ENCODE measurements around the gene SNRPD2.
"Not testable (repeated sequence)": the region's sequence is repeated elsewhere in the genome, so short reads cannot be mapped to it uniquely, and the experiment has no call there.

SNRPD2 gene

DNA sequence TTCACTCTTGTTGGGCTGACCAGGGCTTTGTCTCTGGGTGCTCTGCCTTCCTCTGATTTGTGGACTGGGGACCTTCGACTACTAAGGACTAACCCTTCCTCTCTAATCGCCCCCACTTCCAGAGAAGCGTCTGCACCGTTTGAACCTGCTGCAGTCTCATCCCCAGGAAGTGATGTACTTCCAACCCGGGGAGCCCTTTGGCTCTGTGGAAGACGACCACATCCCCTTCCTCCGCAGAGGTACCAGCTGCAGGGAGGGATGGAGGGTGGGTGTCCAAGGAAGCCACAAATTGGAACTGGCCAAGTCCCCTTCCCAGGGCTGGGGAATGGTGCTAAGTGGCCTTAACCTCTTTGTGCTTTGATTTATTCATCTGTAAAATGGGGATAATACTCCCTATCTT, 9.9 kb upstream of the SNRPD2 start:
- DNase-seq, result no peak

DNA sequence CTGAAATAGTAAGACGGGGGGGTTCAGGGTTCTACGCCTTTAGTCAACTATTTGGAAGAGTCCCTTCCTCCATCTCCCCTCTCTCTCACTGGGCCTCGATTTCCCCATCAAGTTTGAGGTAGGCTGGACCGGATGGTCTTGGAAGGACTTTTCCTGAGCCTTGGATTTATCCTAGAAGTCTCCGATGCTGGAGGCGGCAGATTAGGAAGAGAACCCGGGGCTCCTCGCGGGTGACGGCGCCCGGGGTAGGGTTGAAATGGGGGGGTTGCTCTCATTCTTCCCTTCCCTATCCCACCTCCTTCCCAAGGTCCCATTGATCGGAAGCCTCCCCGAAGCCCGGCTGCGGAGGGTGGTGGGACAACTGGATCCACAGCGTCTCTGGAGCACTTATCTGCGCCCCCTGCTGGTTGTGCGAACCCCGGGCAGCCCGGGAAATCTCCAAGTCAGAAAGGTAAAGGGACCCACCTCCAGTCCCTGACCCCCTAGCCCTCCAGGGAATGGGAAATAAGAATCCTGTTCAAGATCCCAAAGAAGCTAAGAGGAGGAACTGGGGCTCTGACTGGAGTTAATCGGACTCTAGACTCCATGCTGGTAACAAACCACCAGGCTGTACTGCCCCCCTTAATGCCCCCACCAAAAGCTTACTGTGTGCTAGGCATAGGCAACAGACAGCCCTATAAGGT, 1.5 kb upstream of the SNRPD2 start:
- peak in 12 of 14 donors; percentile 9 to 64 (median 33) for DNase-seq

DNA sequence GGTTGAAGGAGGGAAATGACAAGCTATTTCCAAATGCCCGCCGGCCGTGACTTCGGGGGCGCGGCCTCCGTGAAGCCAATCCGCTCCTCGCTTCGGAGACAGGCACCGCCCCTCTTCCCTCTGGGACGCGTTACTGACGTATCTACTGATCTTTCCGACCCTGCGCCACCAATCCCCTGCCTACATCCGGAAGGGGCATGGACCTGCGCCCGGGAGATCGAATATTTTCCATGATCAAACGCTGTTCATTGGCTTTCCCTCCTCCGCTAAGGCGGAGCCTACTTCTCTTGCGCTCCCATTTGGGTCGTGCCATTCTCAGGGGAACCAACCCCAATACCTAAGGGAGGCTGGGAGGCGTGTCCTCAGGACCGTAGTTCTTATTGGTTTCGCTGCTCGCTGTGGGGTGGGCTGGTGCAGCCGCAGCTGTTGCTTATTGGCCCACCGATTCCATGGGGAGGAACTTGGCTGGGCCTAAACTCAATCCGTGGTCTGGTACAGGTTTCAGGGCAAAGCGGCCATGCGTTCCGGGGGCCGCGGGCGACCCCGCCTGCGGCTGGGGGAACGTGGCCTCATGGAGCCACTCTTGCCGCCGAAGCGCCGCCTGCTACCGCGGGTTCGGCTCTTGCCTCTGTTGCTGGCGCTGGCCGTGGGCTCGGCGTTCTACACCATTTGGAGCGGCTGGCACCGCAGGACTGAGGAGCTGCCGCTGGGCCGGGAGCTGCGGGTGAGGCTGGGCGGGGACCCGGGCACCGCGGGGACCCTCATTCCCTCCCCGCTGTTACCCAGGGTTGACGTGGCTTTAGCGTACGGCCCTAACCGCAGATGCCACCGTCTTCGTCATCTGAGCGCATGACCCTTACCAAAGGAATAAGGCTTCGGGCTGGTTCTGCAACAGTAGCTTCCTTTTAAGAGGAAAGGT, 693 bp upstream of the SNRPD2 start, which contains the start of gene QPCTL:
Gene QPCTL, plus strand, starts transcription at position 480 of the 919 bp plus-strand sequence. Its CDS starts 38 bp downstream, at position 518.
- peak; percentile 90 to 100 (median 98) for DNase-seq

DNA sequence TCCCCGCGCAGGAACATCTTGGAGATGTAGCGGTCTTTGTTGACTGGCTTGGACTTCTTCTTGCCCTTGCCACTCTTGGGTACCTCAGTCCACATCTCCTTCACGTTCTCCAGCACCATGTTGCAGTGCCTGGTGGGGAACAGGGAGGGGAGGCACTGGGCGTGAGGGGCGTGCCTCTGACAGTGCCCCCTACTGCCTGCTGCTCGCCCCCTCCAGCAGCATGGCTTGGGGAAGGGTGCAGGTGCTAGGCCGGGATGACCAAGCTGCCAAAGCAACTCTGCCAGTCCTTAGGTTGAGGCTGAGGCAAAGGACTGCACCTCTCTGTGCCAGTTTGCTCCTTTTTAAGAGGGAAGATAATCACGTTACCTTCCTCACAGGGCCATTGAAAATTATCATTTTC, 4.2 kb downstream of the SNRPD2 start:
- no peak for DNase-seq

DNA sequence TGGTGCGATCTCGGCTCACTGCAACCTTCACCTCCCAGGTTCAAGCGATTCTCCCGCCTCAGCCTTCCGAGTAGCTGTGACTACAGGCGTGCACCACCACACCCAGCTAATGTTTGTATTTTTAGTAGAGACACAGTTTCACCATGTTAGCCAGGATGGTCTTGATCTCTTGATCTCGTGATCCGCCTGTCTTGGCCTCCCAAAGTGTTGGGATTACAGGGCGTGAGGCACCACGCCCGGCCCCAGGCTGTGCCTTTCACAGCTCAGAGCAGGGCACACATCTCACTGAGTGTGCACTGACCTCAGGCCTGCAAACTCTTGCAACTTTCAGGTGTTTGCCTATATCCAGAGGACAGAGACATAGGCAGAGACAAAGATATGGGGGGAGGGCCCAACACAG, 6.7 kb downstream of the SNRPD2 start:
- DNase-seq, result not testable (repeated sequence)

DNA sequence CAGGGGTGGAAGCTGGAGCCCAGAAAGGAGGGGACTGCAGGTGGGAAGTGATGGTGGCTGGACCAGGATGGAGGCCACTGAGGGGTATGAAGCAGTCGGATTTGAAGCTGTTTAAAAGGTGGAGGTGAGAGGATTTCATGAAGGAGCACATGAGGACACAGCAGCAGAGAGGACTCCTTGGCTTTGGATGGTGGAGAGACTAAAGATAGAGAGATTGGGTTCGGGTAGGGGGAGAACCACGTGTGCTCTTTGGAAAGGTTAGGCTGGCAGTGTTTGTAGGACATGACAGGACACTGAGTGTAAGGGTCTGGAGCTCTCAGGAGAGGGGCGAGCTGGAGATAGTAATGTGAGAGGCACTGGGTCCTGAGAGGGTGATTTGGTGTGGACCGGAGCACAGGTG, 8.8 kb downstream of the SNRPD2 start:
- DNase-seq, result no peak

DNA sequence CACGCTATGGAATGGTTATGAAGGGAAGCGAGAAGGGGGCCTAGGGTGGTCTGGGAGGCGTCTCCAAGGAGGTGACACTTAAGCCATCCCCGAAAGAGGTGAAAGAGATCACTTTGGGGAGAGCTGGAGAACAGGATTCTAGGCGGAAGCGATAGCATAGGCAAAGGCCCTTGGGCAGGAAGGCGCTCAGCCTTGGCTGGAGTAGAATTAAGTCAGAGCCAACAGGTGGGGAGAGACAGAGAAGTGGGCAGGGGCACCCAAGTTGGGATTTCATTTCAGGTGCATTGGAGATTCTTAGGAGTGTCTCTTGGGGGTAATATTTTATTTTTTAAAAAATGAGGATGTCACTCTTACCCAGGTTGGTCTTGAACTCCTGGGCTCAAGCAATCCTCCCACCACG, 9.6 kb downstream of the SNRPD2 start:
- peak in 1 of 14 donors; percentile 22 for DNase-seq

DNA sequence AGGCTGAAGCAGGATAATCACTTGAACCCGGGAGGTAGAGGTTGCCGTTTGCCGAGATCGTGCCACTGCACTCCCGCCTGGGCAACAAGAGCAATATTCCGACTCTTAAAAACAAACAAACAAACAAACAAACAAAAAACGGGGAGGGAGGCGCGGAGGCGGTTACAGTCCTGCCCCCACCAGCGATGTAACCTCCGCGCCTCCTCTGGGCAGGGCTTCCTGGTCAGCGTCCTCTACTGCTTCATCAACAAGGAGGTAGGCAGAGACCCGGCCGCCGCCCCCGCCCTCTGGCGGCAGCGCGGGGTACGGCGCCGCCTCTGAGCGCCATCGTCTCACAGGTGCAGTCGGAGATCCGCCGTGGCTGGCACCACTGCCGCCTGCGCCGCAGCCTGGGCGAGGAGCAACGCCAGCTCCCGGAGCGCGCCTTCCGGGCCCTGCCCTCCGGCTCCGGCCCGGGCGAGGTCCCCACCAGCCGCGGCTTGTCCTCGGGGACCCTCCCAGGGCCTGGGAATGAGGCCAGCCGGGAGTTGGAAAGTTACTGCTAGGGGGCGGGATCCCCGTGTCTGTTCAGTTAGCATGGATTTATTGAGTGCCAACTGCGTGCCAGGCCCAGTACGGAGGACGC, 10.2 kb downstream of the SNRPD2 start:
- peak in 13 of 14 donors; percentile 38 to 91 (median 74) for DNase-seq

DNA sequence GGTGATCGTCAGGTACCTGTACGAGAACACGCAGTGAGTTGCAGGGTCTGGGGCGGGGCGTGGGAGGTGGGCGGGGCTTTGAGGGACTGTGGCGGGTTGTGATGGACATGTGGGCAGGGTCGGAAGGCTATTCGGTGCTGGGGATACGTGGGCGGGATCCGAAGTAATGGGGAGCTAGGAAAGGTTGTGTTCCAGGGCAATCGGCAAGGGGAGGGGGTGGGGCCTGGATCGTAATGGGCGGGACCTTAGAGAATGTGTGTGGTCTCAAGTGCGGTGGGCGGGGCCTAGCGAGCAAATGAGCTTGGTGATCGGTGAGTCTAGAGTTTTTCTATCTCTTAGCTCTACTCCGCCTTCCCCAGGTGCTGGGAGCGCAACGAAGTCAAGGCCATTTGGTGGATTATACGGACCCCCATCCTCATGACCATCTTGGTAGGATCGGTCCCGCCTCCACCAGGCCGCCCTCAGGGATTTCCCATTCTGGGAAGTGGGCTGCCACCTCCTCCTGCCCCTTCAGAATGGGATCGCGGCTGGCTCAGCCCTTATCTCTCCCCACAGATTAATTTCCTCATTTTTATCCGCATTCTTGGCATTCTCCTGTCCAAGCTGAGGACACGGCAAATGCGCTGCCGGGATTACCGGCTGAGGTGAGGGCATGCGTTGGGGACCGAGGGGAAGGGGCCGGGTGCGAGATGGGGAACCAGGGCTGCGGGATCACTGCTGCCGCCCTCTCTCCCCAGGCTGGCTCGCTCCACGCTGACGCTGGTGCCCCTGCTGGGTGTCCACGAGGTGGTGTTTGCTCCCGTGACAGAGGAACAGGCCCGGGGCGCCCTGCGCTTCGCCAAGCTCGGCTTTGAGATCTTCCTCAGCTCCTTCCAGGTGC, 14.2 kb downstream of the SNRPD2 start:
- DNase-seq, result peak in 11 of 14 donors; percentile 9 to 76 (median 38)

DNA sequence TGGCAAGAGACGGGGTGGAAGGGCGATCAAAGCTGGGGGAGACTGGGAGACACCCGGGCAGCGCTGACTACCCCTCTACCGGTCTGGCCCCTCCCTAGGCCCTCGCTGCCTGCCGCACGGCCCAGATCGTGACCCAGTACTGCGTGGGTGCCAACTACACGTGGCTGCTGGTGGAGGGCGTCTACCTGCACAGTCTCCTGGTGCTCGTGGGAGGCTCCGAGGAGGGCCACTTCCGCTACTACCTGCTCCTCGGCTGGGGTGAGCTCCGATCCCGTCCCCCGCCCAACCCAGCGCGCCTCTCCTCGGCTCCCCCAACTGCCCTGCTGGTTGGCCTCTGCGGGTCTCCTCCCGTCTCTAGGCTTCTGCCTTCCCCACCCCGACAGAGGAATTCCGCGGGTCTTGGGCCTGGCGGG, 14.9 kb downstream of the SNRPD2 start:
- no peak for DNase-seq

DNA sequence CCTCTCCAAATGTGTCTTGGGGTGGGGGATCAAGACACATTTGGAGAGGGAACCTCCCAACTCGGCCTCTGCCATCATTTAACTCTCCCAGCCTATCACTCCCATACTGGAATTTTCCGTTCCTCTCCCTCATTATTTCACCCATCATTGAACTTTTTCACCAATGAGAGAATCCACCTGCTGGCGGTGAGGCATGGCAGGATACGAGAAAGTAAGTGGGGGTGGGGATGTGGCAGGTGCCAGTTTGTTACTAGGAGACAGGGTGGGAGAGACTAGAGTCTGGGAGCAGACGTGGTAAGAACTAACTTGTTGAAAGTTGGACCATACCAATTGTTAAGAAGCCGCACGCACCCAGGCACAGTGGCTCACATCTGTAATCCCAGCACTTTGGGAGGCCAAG, 16.8 kb downstream of the SNRPD2 start:
- DNase-seq, result no peak

DNA sequence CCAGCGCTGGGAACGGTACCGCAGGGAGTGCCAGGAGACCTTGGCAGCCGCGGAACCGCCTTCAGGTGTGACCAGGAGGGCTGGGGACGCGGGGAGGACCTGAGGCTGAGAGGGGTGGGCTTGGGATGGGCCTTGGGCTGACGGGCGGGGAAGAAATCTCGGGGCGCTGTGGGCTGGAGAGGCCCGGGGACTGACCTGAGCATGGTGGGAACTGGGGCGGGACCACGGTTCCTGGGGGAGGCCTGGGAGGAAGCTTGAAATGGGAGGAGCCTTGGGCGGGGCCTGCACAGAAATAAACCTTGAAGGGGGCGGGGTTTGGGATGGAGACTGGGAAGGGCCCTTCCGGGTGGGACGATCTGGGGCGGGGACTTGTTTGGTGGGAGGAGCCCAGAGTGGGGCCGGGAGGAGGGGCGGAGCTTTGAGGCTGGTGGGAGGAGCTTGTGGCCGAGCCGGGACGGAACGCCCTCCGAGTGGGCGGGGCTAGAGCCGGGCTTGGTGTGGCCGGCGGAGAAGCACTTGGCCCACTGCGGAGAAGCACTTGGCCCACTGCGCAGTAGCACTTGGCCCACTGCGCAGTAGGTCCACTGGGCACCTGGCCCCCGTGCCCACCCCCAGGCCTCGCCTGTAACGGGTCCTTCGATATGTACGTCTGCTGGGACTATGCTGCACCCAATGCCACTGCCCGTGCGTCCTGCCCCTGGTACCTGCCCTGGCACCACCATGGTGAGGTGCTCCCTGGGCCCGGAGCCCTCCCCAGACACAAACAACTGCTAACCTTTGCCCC, 20.9 kb downstream of the SNRPD2 start:
- DNase-seq, result peak in 11 of 14 donors; percentile 10 to 76 (median 42)

DNA sequence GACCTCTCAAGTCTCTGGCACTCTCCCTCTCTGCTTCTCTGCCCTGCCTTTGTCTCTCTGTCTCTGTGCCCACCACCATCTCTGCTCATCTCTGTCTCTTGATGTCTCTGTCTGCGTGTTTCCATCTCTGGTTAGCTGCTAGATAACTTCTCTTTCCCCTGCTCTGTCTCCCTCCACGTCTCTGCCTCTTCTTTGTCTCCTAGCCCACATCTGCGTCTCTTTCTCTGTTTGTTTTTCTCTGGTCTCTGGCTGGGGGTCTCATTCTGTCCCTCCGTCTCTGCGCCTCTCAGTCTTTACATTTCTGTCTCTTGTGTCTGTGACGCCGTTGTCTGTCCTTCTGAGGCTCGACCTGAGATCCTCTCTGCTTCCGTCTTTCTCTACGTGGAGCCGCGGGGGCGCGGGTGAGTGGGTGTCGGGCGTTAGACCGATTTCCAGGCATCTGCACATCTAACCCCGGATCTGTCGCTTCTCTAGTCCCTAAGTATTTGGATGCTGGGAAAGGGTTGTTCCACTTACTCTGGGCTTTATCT, 23.3 kb downstream of the SNRPD2 start:
- peak in 2 of 14 donors; percentile 35 to 39 for DNase-seq

DNA sequence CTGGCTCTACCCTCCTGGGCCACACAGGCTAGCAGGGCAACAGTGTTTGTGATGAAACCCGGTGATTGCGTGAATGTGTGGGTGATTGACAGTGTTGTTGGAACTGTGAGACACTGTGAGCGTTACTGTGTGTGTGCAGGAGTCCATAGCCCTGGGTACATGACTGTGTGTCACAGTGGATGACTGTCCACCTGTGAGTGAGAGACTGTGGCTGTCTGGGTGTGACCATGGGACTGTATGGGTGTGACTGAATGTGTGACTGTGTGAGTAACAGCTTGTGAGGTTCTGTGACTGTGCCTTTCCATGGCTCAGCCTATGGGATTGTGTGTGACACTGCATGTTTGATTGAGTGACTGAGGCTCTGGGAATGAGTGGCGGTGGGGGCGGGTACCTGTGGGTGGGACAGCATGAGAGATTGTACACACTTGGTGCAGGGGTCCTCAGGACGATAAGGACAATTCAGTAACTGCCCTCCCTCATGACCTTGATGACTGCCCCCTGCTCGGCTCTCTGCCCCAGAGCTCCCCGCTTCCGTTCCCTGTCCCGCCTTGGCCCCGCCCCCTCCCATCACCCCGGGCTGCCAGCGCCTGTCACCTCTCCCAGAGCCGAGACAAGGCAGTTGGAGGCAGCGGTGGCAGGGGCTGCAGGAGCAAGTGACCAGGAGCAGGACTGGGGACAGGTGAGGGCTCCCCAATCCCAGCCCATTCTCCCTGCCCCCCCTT, 24.0 kb downstream of the SNRPD2 start, which contains the start of gene GIPR:
Gene GIPR, plus strand, starts transcription at position 602 of the 722 bp plus-strand sequence. CDS start 1,300 bp downstream, outside the sequence.
- peak in 5 of 14 donors; percentile 7 to 37 (median 19) for DNase-seq

DNA sequence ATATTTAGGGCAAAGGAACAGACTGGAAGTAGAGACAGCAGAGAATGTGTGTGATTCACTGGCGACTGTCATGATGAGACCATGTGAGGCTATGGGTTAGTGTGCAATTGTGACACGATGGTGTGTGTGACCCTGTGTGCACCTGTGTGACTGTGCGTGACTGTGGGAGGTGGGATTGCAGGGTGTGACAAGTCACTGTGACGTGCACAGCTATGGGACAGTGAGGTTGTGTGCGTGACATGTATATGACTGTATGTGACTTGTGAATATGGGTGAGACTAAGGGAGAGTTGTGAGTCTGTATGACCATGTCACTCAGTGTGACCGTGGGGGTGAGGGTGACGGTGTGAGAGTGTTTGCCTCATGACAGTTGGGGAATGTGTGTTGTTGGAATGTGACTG, 27.2 kb downstream of the SNRPD2 start:
- DNase-seq, result no peak

DNA sequence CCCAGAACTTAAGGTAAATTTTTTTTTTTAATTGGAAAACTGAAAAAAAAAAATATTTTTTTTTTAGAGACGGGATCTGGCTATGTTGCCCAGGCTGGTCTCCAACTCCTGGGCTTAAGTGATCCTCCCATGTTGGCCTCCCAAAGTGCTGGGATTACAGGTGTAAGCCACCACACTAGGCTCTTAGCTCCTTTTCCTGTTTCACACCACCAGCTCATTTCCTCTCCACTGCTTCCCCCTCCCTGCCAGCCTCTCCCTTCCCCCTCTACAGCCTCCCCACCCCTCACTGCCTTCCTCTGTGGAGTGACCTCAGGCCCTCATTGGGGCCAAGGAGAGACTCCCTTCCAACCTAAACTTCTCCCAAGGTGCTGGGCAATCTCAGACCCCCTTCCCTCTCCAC, 28.0 kb downstream of the SNRPD2 start:
- DNase-seq, result no peak

DNA sequence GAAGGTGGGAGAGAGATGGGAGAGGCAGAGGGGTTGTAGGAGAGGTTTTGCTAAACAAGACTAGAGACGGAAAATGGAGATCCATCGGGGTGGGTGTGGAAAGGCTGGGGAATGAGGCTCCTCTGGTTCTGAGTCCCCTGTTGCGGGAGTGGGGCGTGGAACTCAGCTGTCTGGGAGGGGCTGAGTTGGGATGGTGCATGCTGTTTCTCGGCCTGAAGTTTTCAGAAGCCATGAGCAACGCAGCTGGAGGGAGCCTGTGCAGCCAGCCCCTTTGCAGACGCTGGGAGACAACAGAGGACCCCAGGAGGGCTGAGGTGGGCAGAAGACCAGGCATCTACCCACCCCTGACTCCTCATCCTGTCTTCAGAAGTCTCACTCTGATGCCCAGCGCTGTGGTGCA, 31.1 kb downstream of the SNRPD2 start:
- no peak for DNase-seq

DNA sequence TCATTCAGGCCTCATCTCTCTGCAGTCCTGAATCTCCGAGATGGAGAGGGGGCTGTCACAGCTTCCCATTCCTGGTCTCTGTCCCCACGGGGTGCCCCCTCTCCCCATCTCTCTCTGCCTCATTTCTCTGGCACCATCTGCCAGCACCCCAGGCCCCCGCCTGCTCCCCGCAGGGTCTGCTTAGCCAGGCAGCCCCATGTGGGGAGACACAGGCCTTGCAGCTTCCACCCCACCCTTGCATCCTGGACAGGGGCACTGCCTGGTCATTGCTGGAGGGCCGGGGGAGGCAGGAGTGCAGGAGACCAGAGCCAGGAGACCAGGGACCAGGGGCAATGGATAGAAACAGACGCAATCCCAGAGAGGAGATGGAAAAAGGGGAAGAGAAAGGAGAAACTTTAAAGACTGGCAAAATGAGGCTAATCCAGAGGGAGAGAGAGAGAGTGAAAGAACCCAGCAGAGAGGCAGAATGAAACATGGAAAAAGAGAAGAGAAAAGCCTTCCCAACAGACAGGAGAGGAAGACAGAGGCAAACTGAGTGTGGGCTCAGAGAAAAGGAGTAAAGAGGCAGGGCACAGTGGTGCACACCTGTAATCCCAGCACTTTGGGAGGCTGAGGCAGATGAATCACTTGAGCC, 32.5 kb downstream of the SNRPD2 start:
- DNase-seq, result no peak

DNA sequence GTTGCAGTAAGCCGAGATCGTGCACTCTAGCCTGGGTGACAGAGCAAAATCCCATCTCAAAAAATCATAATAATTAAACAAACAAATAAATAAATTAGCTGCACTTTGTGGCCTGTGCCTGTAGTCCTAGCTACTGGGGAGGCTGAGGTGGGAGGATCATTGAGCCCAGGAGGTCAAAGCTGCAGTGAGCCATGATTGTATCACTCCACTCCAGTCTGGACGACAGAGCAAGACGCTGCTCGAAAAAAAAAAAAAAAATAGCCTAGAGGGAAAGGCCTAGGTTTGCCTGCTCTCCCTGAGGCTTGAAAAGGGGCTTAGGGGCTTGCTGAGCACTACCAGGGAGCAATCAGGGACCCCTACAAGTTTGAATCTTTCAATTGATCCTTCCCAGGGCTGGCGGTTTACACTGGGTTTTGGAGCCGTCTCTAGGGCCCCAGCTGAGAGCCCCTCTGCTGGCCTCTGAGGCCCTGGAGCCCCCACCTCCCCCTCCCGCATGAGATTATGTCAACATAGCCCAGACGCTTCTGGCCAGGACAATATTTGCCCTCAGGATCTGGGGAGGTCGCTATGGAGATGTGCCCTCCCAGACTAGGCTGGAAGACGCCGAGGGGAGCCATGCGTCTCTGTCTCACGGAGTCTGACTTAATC, 34.1 kb downstream of the SNRPD2 start:
- DNase-seq, result no peak

Data from C1 segment of cervical spinal cord (tissue), 14 donors.